PC-3 (cell line): Measurements from ENCODE around the gene CDKL5. TPM values are rescaled to one million over a fixed set of nuclear protein-coding genes. Genes with fewer than 3 reads are reported as not detected.

Experiments used
- ATAC-seq: fragments of 200-7000 bp; cut with Tn5 transposase; 2 replicates; pipeline ENCODE4 v1.9.1; 2020; ENCODE audit warnings: mild to moderate bottlenecking, moderate library complexity
- BruUV-seq: library from RNA; stranded (reverse); fragments of 400-500 nt; replicated peaks from 2 replicates; lab custom pipeline; 2021; lab: Mats Ljungman, UMichigan
- CTCF ChIA-PET: fragments of 300-600 bp; sonication (Branson Sonifier 250); formaldehyde crosslinking; loops from one replicate; lab custom pipeline; 2022; ENCODE audit warnings: antibody characterized with exemption; lab: Charles Lee
- POLR2A ChIA-PET: fragments of 300-600 bp; sonication (Branson Sonifier 250); formaldehyde crosslinking; loops from one replicate; lab custom pipeline; 2022; ENCODE audit warnings: antibody characterized with exemption; ENCODE audit not compliant: unreplicated experiment; lab: Charles Lee
- DNase-seq: peaks from one replicate; pipeline ENCODE4 v3.0.0-alpha.2; 2015
- H2AFZ ChIP-seq: fragments of 300-600 bp; sonication (generic); 2 replicates; pipeline ENCODE4 v1.6.0; 2016; ENCODE audit warnings: antibody characterized with exemption, low read length
- H3F3A ChIP-seq: fragments of 300-600 bp; sonication (generic); one replicate; pipeline ENCODE4 v1.6.0; 2017; ENCODE audit warnings: antibody characterized with exemption, low read length, control low read depth, mild to moderate bottlenecking; ENCODE audit not compliant: unreplicated experiment
- H3K27ac ChIP-seq: fragments of 300-600 bp; sonication (generic); 2 replicates; pipeline ENCODE4 v1.5.1; 2016; ENCODE audit warnings: mild to moderate bottlenecking, low read length
- H3K27me3 ChIP-seq: fragments of 300-600 bp; sonication (generic); 2 replicates; pipeline ENCODE4 v1.6.1; 2016; ENCODE audit warnings: low read length, mixed read lengths
- H3K36me3 ChIP-seq: fragments of 300-600 bp; sonication (generic); 2 replicates; pipeline ENCODE4 v1.6.1; 2016; ENCODE audit warnings: low read depth, mixed run types, low read length, mixed read lengths
- H3K4me1 ChIP-seq: fragments of 300-600 bp; sonication (generic); 2 replicates; pipeline ENCODE4 v1.5.1; 2016; ENCODE audit warnings: low read length; ENCODE audit not compliant: insufficient read depth
- H3K4me2 ChIP-seq: fragments of 300-600 bp; sonication (generic); 2 replicates; pipeline ENCODE4 v1.6.0; 2016; ENCODE audit warnings: low read length
- H3K4me3 ChIP-seq: fragments of 300-600 bp; sonication (generic); 2 replicates; pipeline ENCODE4 v1.5.1; 2016; ENCODE audit warnings: mild to moderate bottlenecking, low read length, mixed read lengths
- H3K79me2 ChIP-seq: fragments of 300-600 bp; sonication (generic); 2 replicates; pipeline ENCODE4 v1.6.1; 2017; ENCODE audit warnings: low read length, mixed read lengths
- H3K9ac ChIP-seq: fragments of 300-600 bp; sonication (generic); 2 replicates; pipeline ENCODE4 v1.6.0; 2016; ENCODE audit warnings: mild to moderate bottlenecking, low read length
- H3K9me2 ChIP-seq: fragments of 300-600 bp; sonication (generic); replicated peaks from 2 replicates; pipeline ENCODE4 v1.6.1; 2016; ENCODE audit warnings: mixed run types, low read length, mixed read lengths
- H3K9me3 ChIP-seq: fragments of 300-600 bp; sonication (generic); 2 replicates; pipeline ENCODE4 v1.6.1; 2016; ENCODE audit warnings: low read length, mixed read lengths
- H4K20me1 ChIP-seq: fragments of 300-600 bp; sonication (generic); 2 replicates; pipeline ENCODE4 v1.6.1; 2016; ENCODE audit warnings: low read length, mixed read lengths
- EZH2 ChIP-seq: fragments of 300-600 bp; sonication (generic); IDR thresholded peaks from one replicate; pipeline ENCODE4 v1.6.1; 2017; ENCODE audit warnings: antibody characterized with exemption, mild to moderate bottlenecking, low read length; ENCODE audit not compliant: unreplicated experiment
- EZH2phosphoT487 ChIP-seq: fragments of 300-600 bp; sonication (generic); IDR thresholded peaks from 2 replicates; pipeline ENCODE4 v1.6.1; 2018; ENCODE audit warnings: mild to moderate bottlenecking, antibody characterized with exemption, low read length, borderline replicate concordance
- intact Hi-C: fragments of 100-400 bp; cut with micrococcal nuclease; formaldehyde crosslinking; loops from 2 replicates; pipeline ENCODE4 v1.9.0; 2023
- total RNA-seq: library from RNA; depleted of rRNA; stranded (reverse); fragments of >200 nt; gene quantifications from 2 replicates; pipeline ENCODE4 v1.2.3, GENCODE V29; 2014
- TF ChIP-seq, protein P1 (sequence below): fragments of 300-600 bp; sonication (generic); conservative IDR thresholded peaks from 2 replicates; pipeline ENCODE4 v1.5.1; 2017; ENCODE audit warnings: antibody characterized with exemption, low read depth, mild to moderate bottlenecking, low read length

CDKL5 gene
- total RNA-seq, 1 experiment from 2014 or later, result 2.9 TPM

DNA sequence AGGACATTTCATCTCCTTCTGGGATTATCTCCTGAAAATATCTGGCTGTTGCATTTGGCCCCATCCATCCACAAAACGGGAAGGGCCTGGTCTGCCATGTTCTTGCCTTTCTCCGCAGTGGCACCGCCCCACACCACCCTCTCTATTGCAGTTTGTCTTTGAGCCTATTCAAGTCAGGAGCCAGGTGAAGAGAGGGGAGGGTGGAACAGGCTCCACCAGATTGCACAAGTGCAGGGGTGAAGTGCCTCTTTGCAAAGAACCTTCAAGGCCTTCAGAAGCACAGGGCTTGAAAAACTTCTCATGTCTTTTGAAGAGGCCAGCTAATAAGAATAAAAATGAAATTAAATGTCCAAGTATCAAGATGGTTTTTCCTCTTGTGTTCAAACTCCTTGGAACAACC is 217.8 kb downstream of the CDKL5 start:
- Histone ChIP-seq H4K20me1 (no peaks in the 10 kb centered on the region), H3K4me1 (no peaks in the 10 kb centered on the region), H3K27ac (no peak overlapping the region), H3F3A (no peaks in the 10 kb centered on the region), H2AFZ (no peak overlapping the region), H3K4me3 (no peak overlapping the region), H3K9me3 (no peaks in the 10 kb centered on the region), H3K27me3 (no peaks in the 10 kb centered on the region), H3K36me3 (no peaks in the 10 kb centered on the region), H3K79me2 (no peaks in the 10 kb centered on the region), H3K9ac (no peak overlapping the region), H3K4me2 (no peak overlapping the region), H3K9me2 (no peaks in the 10 kb centered on the region)
- ATAC-seq, result no peak
- CTCF ChIA-PET, result no interaction called here
- BruUV-seq, result no TSS peak
- intact Hi-C loops, result no loop called here
- POLR2A ChIA-PET, result no interaction called here
- TF ChIP-seq EZH2phosphoT487, result no peak
- TF ChIP-seq EZH2, result no peak
- TF ChIP-seq, protein P1, sequence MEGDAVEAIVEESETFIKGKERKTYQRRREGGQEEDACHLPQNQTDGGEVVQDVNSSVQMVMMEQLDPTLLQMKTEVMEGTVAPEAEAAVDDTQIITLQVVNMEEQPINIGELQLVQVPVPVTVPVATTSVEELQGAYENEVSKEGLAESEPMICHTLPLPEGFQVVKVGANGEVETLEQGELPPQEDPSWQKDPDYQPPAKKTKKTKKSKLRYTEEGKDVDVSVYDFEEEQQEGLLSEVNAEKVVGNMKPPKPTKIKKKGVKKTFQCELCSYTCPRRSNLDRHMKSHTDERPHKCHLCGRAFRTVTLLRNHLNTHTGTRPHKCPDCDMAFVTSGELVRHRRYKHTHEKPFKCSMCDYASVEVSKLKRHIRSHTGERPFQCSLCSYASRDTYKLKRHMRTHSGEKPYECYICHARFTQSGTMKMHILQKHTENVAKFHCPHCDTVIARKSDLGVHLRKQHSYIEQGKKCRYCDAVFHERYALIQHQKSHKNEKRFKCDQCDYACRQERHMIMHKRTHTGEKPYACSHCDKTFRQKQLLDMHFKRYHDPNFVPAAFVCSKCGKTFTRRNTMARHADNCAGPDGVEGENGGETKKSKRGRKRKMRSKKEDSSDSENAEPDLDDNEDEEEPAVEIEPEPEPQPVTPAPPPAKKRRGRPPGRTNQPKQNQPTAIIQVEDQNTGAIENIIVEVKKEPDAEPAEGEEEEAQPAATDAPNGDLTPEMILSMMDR, result no peak
- no peak for DNase-seq

GRCh38 chrX:18643853-18644252 is 218.4 kb downstream of the CDKL5 start:
- Histone ChIP-seq H3F3A (no peaks in the 10 kb centered on the region), H2AFZ (no peak overlapping the region), H3K9ac (no peak overlapping the region), H3K27ac (no peak overlapping the region), H3K4me3 (no peak overlapping the region), H3K79me2 (no peaks in the 10 kb centered on the region), H3K27me3 (no peaks in the 10 kb centered on the region), H3K9me3 (no peaks in the 10 kb centered on the region), H4K20me1 (no peaks in the 10 kb centered on the region), H3K36me3 (no peaks in the 10 kb centered on the region), H3K9me2 (no peaks in the 10 kb centered on the region), H3K4me2 (no peak overlapping the region), H3K4me1 (no peaks in the 10 kb centered on the region)
- no peak for DNase-seq
- ATAC-seq, result no peak
- BruUV-seq, result no TSS peak
- intact Hi-C loops, result no loop called here
- TF ChIP-seq, protein P1, result no peak
- TF ChIP-seq EZH2phosphoT487 (no peak), EZH2 (no peak)
- CTCF ChIA-PET, result no interaction called here
- POLR2A ChIA-PET, result no interaction called here

GRCh38 chrX:18647621-18648020 is 222.2 kb downstream of the CDKL5 start:
- no peak overlapping the region for H3K27ac ChIP-seq
- H3K9me2 ChIP-seq, result no peaks in the 10 kb centered on the region
- no peaks in the 10 kb centered on the region for H3F3A ChIP-seq
- no peaks in the 10 kb centered on the region for H4K20me1 ChIP-seq
- no peak overlapping the region for H2AFZ ChIP-seq
- POLR2A ChIA-PET, result no interaction called here
- no TSS peak for BruUV-seq
- CTCF ChIA-PET, result no interaction called here
- H3K36me3 ChIP-seq, result no peaks in the 10 kb centered on the region
- DNase-seq (no peak), ATAC-seq (no peak)
- no peak overlapping the region for H3K4me2 ChIP-seq
- H3K27me3 ChIP-seq, result no peaks in the 10 kb centered on the region
- TF ChIP-seq, protein P1, result no peak
- intact Hi-C loops, result no loop called here
- no peaks in the 10 kb centered on the region for H3K9me3 ChIP-seq
- H3K79me2 ChIP-seq, result no peaks in the 10 kb centered on the region
- no peaks in the 10 kb centered on the region for H3K4me1 ChIP-seq
- no peak overlapping the region for H3K4me3 ChIP-seq
- H3K9ac ChIP-seq, result no peak overlapping the region
